B cell (primary cell): ENCODE results near the gene DNAH2. TPM values are rescaled to one million over a fixed set of nuclear protein-coding genes. Genes with fewer than 3 reads are reported as not detected.
A peak's percentile ranks its signal among the peaks of the same experiment; 100 is the strongest.

Experiments used
- ATAC-seq: fragments of 200-7000 bp; cut with Tn5 transposase; one replicate; pipeline ENCODE4 v1.10.0; 2021; ENCODE audit warnings: low read depth, mild to moderate bottlenecking, moderate number of reproducible peaks, moderate library complexity
- CTCF ChIA-PET: fragments of 350-600 bp; sonication (Branson Sonifier 250); formaldehyde crosslinking; loops from one replicate; lab custom pipeline; 2021; ENCODE audit warnings: antibody characterized with exemption, inconsistent platforms; lab: Charles Lee
- POLR2A ChIA-PET: fragments of 350-600 bp; sonication (Branson Sonifier 250); formaldehyde crosslinking; loops from one replicate; lab custom pipeline; 2021; ENCODE audit warnings: antibody characterized with exemption; lab: Charles Lee
- DNase-seq: peaks from one replicate; pipeline ENCODE4 v3.0.0; 2013
- H2AFZ ChIP-seq: 2 replicates; pipeline ENCODE4 v1.6.1; 2012; ENCODE audit warnings: mild to moderate bottlenecking, low read depth, low read length; ENCODE audit not compliant: insufficient read depth, poor library complexity, severe bottlenecking
- H3K27ac ChIP-seq, 2 donors: 1 replicate in 1 of 2; 2 replicates in 1 of 2; pipeline ENCODE4 v1.5.1; 2012 to 2013; ENCODE audit warnings: low read length in 2 of 2, mild to moderate bottlenecking in 2 of 2, moderate library complexity in 1 of 2
- H3K27me3 ChIP-seq, 4 experiments: fragments of 200-600 bp in 1 of 4; sonication (generic) in 1 of 4; replicated peaks in 1 of 4; 1 replicate in 2 of 4; 2 replicates in 2 of 4; pipeline versions ENCODE4 v1.6.1 to v1.7.0; 2013 to 2016; ENCODE audit warnings: low read length in 3 of 4, mild to moderate bottlenecking in 2 of 4, mixed read lengths in 1 of 4, moderate library complexity in 1 of 4; ENCODE audit not compliant: insufficient read depth in 4 of 4, control insufficient read depth in 3 of 4; ENCODE audit errors: control extremely low read depth in 1 of 4
- H3K36me3 ChIP-seq, 2 experiments: replicated peaks in 1 of 2; 1 replicate in 1 of 2; 2 replicates in 1 of 2; pipeline versions ENCODE4 v1.6.1 to v1.7.1; 2013; ENCODE audit warnings: low read length in 1 of 2; ENCODE audit not compliant: insufficient read depth in 2 of 2, control insufficient read depth in 1 of 2; ENCODE audit errors: control extremely low read depth in 1 of 2, extremely low read depth in 1 of 2
- H3K4me1 ChIP-seq, 2 donors: fragments of 200-600 bp in 1 of 2; sonication (generic) in 1 of 2; 1 replicate in 1 of 2; 2 replicates in 1 of 2; pipeline versions ENCODE4 v1.5.1 to v1.6.1; 2013 to 2017; ENCODE audit warnings: low read length in 2 of 2; ENCODE audit not compliant: control insufficient read depth in 2 of 2, insufficient read depth in 2 of 2
- H3K4me2 ChIP-seq: replicated peaks from 2 replicates; pipeline ENCODE3; 2012; ENCODE audit warnings: mild to moderate bottlenecking, low read depth, low read length; ENCODE audit not compliant: poor library complexity, severe bottlenecking
- H3K4me3 ChIP-seq, 5 experiments: fragments of 200-600 bp in 1 of 5; sonication (generic) in 1 of 5; 1 replicate in 3 of 5; 2 replicates in 2 of 5; pipeline versions ENCODE4 v1.5.1 to v1.7.0; 2011 to 2016; ENCODE audit warnings: low read length in 4 of 5, mild to moderate bottlenecking in 4 of 5, low read depth in 2 of 5, control low read depth in 1 of 5, moderate library complexity in 1 of 5; ENCODE audit not compliant: insufficient read depth in 1 of 5; ENCODE audit errors: control extremely low read depth in 1 of 5, extremely low read depth in 1 of 5
- H3K79me2 ChIP-seq: fragments of 200-600 bp; sonication (generic); one replicate; pipeline ENCODE4 v1.6.0; 2016; ENCODE audit warnings: low read length; ENCODE audit not compliant: control insufficient read depth, insufficient read depth
- H3K9ac ChIP-seq: fragments of 200-600 bp; sonication (generic); 2 replicates; pipeline ENCODE4 v1.6.1; 2017; ENCODE audit warnings: mild to moderate bottlenecking, low read length, moderate library complexity
- H3K9me3 ChIP-seq, 3 donors: one replicate each; pipeline versions ENCODE4 v1.6.1 to v1.7.1; 2013; ENCODE audit warnings: low read length in 2 of 3; ENCODE audit not compliant: control insufficient read depth in 2 of 3, insufficient read depth in 1 of 3; ENCODE audit errors: control extremely low read depth in 1 of 3
- H4K20me1 ChIP-seq: 2 replicates; pipeline ENCODE4 v1.6.0; 2012; ENCODE audit warnings: mild to moderate bottlenecking, low read length; ENCODE audit not compliant: insufficient read depth, control insufficient read depth, poor library complexity, severe bottlenecking
- H3K27ac Mint-ChIP-seq: one replicate; pipeline ENCODE4 v1.8.0; 2021; ENCODE audit warnings: mixed read lengths
- H3K27me3 Mint-ChIP-seq: one replicate; pipeline ENCODE4 v1.8.0; 2021; ENCODE audit warnings: mixed read lengths
- H3K4me1 Mint-ChIP-seq: one replicate; pipeline ENCODE4 v1.8.0; 2021; ENCODE audit warnings: mixed read lengths
- H3K4me3 Mint-ChIP-seq: one replicate; pipeline ENCODE4 v1.8.0; 2021; ENCODE audit warnings: mixed read lengths
- H3K9me3 Mint-ChIP-seq: one replicate; pipeline ENCODE4 v1.8.0; 2022; ENCODE audit warnings: mixed read lengths; ENCODE audit not compliant: insufficient read depth
- EZH2 ChIP-seq: IDR thresholded peaks from 2 replicates; pipeline ENCODE4 v1.6.1; 2012; ENCODE audit warnings: borderline replicate concordance, low read depth, mild to moderate bottlenecking, moderate library complexity, low read length; ENCODE audit not compliant: insufficient read depth, poor library complexity, severe bottlenecking
- WGBS: methylation state at CpG from one replicate; pipeline ENCODE4 v1.1.5; 2013; ENCODE audit warnings: missing lambda C conversion rate; ENCODE audit not compliant: insufficient coverage; 5-methylcytosine and 5-hydroxymethylcytosine counted together
- intact Hi-C: fragments of 100-400 bp; cut with micrococcal nuclease; formaldehyde crosslinking; loops from one replicate; pipeline ENCODE4 v1.10.0; 2022
- polyA plus RNA-seq: library from polyadenylated mRNA; depleted of rRNA; stranded (reverse); fragments of >200 nt; gene quantifications from 2 replicates; pipeline ENCODE4 v1.2.3, GENCODE V29; 2012
- total RNA-seq, 2 donors: library from RNA; stranded (reverse); fragments of 120-200 nt in 1 of 2; gene quantifications; 1 replicate in 1 of 2; 2 replicates in 1 of 2; pipeline versions ENCODE4 v1.2.3 to v1.2.4, GENCODE V29; 2013 to 2022
- TF ChIP-seq, protein P1 (sequence below): fragments of 200-600 bp; IDR thresholded peaks from one replicate; pipeline ENCODE4 v1.8.0; 2022; ENCODE audit warnings: antibody characterized with exemption, mild to moderate bottlenecking

DNAH2 gene
- total and polyA plus RNA-seq, 2 donors (not counting 1 experiment from before 2014, with no cell fraction given), result 0.03 TPM; not detected in 1

DNA sequence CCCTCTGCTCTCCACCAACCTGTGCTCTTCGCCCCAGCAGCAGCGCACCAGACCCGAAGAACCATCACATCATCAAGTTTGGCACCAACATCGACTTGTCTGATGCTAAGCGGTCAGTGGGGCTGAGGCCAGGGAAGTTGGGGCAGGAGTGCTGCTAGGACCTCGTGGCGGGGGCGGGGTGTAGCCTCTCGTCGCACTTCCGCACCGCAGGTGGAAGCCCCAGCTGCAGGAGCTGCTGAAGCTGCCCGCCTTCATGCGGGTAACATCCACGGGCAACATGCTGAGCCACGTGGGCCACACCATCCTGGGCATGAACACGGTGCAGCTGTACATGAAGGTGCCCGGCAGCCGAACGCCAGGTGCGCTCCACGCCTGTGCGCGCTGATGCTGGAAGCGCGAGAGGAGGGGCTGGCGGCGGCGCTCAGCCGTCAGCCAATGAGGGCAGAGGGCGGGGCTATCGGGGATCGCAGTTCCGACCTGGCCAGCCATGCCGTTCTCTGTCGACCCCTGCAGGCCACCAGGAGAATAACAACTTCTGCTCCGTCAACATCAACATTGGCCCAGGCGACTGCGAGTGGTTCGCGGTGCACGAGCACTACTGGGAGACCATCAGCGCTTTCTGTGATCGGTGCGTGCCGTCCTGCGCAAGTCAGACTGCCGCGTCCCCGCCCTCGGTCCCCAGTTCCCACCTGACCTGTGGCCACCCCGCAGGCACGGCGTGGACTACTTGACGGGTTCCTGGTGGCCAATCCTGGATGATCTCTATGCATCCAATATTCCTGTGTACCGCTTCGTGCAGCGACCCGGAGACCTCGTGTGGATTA lies 134.1 kb downstream of the DNAH2 start:
- H3K27ac ChIP-seq, result peak overlapping the region; percentile 55 to 56
- Mint-ChIP-seq H3K9me3 (no peaks in the 10 kb centered on the region), H3K4me3 (peak overlapping the region; percentile 71), H3K4me1 (peaks cover 24% of the 10 kb centered on the region), H3K27ac (peak overlapping the region; percentile 82), H3K27me3 (no peaks in the 10 kb centered on the region)
- H4K20me1 ChIP-seq, result peaks cover 69% of the 10 kb centered on the region
- H3K4me1 ChIP-seq, result peaks cover 20 to 33% of the 10 kb centered on the region in 2 donors
- no peak for TF ChIP-seq EZH2
- TF ChIP-seq, protein P1, sequence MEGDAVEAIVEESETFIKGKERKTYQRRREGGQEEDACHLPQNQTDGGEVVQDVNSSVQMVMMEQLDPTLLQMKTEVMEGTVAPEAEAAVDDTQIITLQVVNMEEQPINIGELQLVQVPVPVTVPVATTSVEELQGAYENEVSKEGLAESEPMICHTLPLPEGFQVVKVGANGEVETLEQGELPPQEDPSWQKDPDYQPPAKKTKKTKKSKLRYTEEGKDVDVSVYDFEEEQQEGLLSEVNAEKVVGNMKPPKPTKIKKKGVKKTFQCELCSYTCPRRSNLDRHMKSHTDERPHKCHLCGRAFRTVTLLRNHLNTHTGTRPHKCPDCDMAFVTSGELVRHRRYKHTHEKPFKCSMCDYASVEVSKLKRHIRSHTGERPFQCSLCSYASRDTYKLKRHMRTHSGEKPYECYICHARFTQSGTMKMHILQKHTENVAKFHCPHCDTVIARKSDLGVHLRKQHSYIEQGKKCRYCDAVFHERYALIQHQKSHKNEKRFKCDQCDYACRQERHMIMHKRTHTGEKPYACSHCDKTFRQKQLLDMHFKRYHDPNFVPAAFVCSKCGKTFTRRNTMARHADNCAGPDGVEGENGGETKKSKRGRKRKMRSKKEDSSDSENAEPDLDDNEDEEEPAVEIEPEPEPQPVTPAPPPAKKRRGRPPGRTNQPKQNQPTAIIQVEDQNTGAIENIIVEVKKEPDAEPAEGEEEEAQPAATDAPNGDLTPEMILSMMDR, result peak; percentile 93
- WGBS, result 18% methylated on average over 57 of the region's 60 CpGs
- peaks cover 0 to 33% of the 10 kb centered on the region in 2 experiments for H3K36me3 ChIP-seq
- CTCF ChIA-PET, result interaction anchor here (0.6 to 4.0 kb wide), 13 partner anchors 9 to 209 kb away, joined by 3 to 49 read pairs (median 6); partner anchors contain the start of gene KDM6B
- H3K79me2 ChIP-seq, result peaks cover 16% of the 10 kb centered on the region
- H3K9me3 ChIP-seq, result no peaks in the 10 kb centered on the region
- peak overlapping the region; percentile 73 for H3K4me2 ChIP-seq
- POLR2A ChIA-PET, result interaction anchor here (1.2 to 1.4 kb wide), 2 partner anchors 10 to 17 kb away, joined by 4 to 12 read pairs; no protein-coding TSS in a partner anchor
- H3K4me3 ChIP-seq, result peak overlapping the region in 4 of 5 experiments; percentile 28 to 50 (median 38)
- no peak overlapping the region for H2AFZ ChIP-seq
- H3K27me3 ChIP-seq, result no peaks in the 10 kb centered on the region
- ATAC-seq (peak; percentile 95), DNase-seq (peak; percentile 98)
- intact Hi-C loops, result loop anchor here (1.0 kb wide), 4 partner anchors 10 to 108 kb away; partner anchors contain the start of gene KDM6B
- peak overlapping the region; percentile 56 for H3K9ac ChIP-seq
